KMS-11 (cell line): ENCODE data around the gene SRGAP1.

Experiments
- H2AFZ ChIP-seq: fragments of 200-600 bp; sonication (generic); 2 replicates; pipeline ENCODE4 v1.6.1; 2016; ENCODE audit warnings: antibody characterized with exemption, mixed run types, low read depth
- H3K27ac ChIP-seq: fragments of 200-600 bp; sonication (generic); 2 replicates; pipeline ENCODE4 v1.6.1; 2016; ENCODE audit warnings: mild to moderate bottlenecking, mixed run types
- H3K27me3 ChIP-seq: fragments of 200-600 bp; sonication (generic); 2 replicates; pipeline ENCODE4 v1.6.1; 2017; ENCODE audit warnings: mild to moderate bottlenecking, low read depth, mixed run types, moderate library complexity; ENCODE audit not compliant: insufficient read depth
- H3K36me3 ChIP-seq: fragments of 200-600 bp; sonication (generic); 2 replicates; pipeline ENCODE4 v1.6.1; 2017; ENCODE audit warnings: mild to moderate bottlenecking, mixed run types; ENCODE audit not compliant: insufficient read depth
- H3K4me1 ChIP-seq: fragments of 200-600 bp; sonication (generic); 2 replicates; pipeline ENCODE4 v1.6.1; 2016; ENCODE audit warnings: mild to moderate bottlenecking, low read depth, mixed run types; ENCODE audit not compliant: poor library complexity, severe bottlenecking
- H3K4me2 ChIP-seq: fragments of 200-600 bp; sonication (generic); 2 replicates; pipeline ENCODE4 v1.7.0; 2016; ENCODE audit warnings: mild to moderate bottlenecking, mixed run types
- H3K4me3 ChIP-seq: fragments of 200-600 bp; sonication (generic); IDR thresholded peaks from 2 replicates; pipeline ENCODE4 v1.6.1; 2017; ENCODE audit warnings: low read depth, low read length, mixed read lengths; ENCODE audit not compliant: insufficient read depth
- H3K79me2 ChIP-seq: fragments of 200-600 bp; sonication (generic); 2 replicates; pipeline ENCODE4 v1.6.1; 2016; ENCODE audit warnings: low read depth, mixed run types; ENCODE audit not compliant: insufficient read depth
- H3K9ac ChIP-seq: fragments of 200-600 bp; sonication (generic); 2 replicates; pipeline ENCODE4 v1.6.1; 2016; ENCODE audit warnings: mild to moderate bottlenecking, mixed run types
- H4K20me1 ChIP-seq: fragments of 200-600 bp; sonication (generic); 2 replicates; pipeline ENCODE4 v1.6.1; 2016; ENCODE audit warnings: mild to moderate bottlenecking, mixed run types; ENCODE audit not compliant: insufficient read depth
- CTCF ChIP-seq: fragments of 200-600 bp; sonication (generic); conservative IDR thresholded peaks from 2 replicates; pipeline ENCODE4 v1.6.1; 2017; ENCODE audit warnings: low read depth, mild to moderate bottlenecking, antibody characterized with exemption, low read length, moderate library complexity, mixed read lengths

The SRGAP1 gene

GRCh38 chr12:64083285-64084210, 239.0 kb downstream of the SRGAP1 start:
- H2AFZ ChIP-seq: no peak overlapping the region
- H3K4me2 ChIP-seq: no peak overlapping the region
- no peaks in the 10 kb centered on the region for H3K79me2 ChIP-seq
- no peaks in the 10 kb centered on the region for H3K36me3 ChIP-seq
- H4K20me1 ChIP-seq: no peaks in the 10 kb centered on the region
- H3K4me1 ChIP-seq: no peaks in the 10 kb centered on the region
- TF ChIP-seq CTCF: no peak
- no peaks in the 10 kb centered on the region for H3K27me3 ChIP-seq
- no peak overlapping the region for H3K9ac ChIP-seq
- H3K4me3 ChIP-seq: no peak overlapping the region
- H3K27ac ChIP-seq: no peak overlapping the region

- Histone ChIP-seq H3K27me3 (no peaks in the 10 kb centered on the region), H4K20me1 (no peaks in the 10 kb centered on the region), H3K4me1 (no peaks in the 10 kb centered on the region), H3K9ac (no peak overlapping the region), H3K4me2 (no peak overlapping the region), H2AFZ (no peak overlapping the region), H3K27ac (no peak overlapping the region), H3K36me3 (no peaks in the 10 kb centered on the region), H3K4me3 (no peak overlapping the region), H3K79me2 (no peaks in the 10 kb centered on the region)
- TF ChIP-seq CTCF: no peak
These were observed 240.7 kb downstream of the SRGAP1 start for GRCh38 chr12:64085154-64085553.

DNA sequence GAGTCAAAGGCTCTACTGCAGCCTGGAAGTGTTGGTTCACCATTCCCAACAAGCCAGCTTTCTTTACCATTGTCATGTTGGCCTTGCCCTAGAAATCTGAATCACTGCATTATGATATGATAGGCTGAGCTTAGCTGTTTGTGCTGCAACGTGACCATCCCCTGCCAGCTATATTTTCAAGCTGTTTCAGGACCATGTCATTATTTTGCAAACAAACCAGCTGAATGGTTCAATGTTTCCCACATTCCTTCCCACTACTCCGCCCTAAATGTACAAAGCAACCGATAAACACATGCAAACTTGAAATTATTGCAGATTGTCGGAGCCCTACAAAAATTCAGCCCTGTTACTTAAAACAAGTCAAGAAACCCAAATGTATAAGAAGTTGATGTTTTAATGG, 241.5 kb downstream of the SRGAP1 start:
- TF ChIP-seq CTCF: no peak
- H3K79me2 ChIP-seq: no peaks in the 10 kb centered on the region
- no peak overlapping the region for H3K4me3 ChIP-seq
- no peak overlapping the region for H3K27ac ChIP-seq
- no peaks in the 10 kb centered on the region for H3K36me3 ChIP-seq
- H2AFZ ChIP-seq: no peak overlapping the region
- no peaks in the 10 kb centered on the region for H4K20me1 ChIP-seq
- no peaks in the 10 kb centered on the region for H3K27me3 ChIP-seq
- H3K4me1 ChIP-seq: no peaks in the 10 kb centered on the region
- H3K9ac ChIP-seq: no peak overlapping the region
- no peak overlapping the region for H3K4me2 ChIP-seq

- Histone ChIP-seq H3K79me2 (no peaks in the 10 kb centered on the region), H3K36me3 (no peaks in the 10 kb centered on the region), H3K4me1 (no peaks in the 10 kb centered on the region), H3K4me3 (no peak overlapping the region), H2AFZ (no peak overlapping the region), H3K27me3 (no peaks in the 10 kb centered on the region), H3K4me2 (no peak overlapping the region), H4K20me1 (no peaks in the 10 kb centered on the region), H3K27ac (no peak overlapping the region), H3K9ac (no peak overlapping the region)
- no peak for TF ChIP-seq CTCF
These were observed 242.4 kb downstream of the SRGAP1 start for GRCh38 chr12:64086946-64087345.
